K562 (cell line): ENCODE results near the gene TNFRSF13B. TPM values are rescaled to one million over a fixed set of nuclear protein-coding genes. Genes with fewer than 3 reads are reported as not detected.
"Not testable (repeated sequence)": the region's sequence is repeated elsewhere in the genome, so short reads cannot be mapped to it uniquely, and the experiment has no call there.

Experiments
- ATAC-seq: fragments of 200-7000 bp; cut with Tn5 transposase; 3 replicates; pipeline ENCODE4 v1.9.1; 2020; ENCODE audit warnings: moderate library complexity
- BruUV-seq: library from RNA; stranded (reverse); fragments of 400-500 nt; replicated peaks from 2 replicates; lab custom pipeline; 2021; lab: Mats Ljungman, UMichigan
- CTCF ChIA-PET: fragments of 300-600 bp; formaldehyde crosslinking; extraction: SDS; loops from one replicate; lab custom pipeline; 2021; ENCODE audit warnings: low intra/inter-chr PET ratio; lab: Yijun Ruan, JAX
- POLR2A ChIA-PET: fragments of 300-600, 350-650 bp; sonication (Branson Sonifier 250); formaldehyde crosslinking; extraction: SDS; loops from one replicate; lab custom pipeline; 2021; ENCODE audit warnings: antibody characterized with exemption, inconsistent platforms; lab: Yijun Ruan, JAX
- DNase-seq, 4 experiments: peaks; one replicate each; pipeline versions ENCODE4 v3.0.0 to v3.0.0-alpha.2; 2011 to 2018; ENCODE audit warnings: low spot score in 3 of 4, mixed read lengths in 3 of 4; ENCODE audit errors: extremely low read depth in 1 of 4
- FAIRE-seq: peaks from 2 replicates; lab custom pipeline; 2011; peaks lifted over from hg19 to GRCh38; lab: Jason Lieb, UNC
- H2AFZ ChIP-seq: 2 replicates; pipeline ENCODE4 v1.6.0; 2011; ENCODE audit warnings: low read depth, low read length, control low read depth, inconsistent platforms
- H3K27ac ChIP-seq: fragments of 200-600 bp; 3 replicates; pipeline ENCODE4 v1.8.0; 2011; ENCODE audit warnings: low read depth, mild to moderate bottlenecking, control low read depth, inconsistent platforms, low read length, moderate library complexity, mixed read lengths; ENCODE audit errors: extremely low read depth
- H3K27me3 ChIP-seq, 2 experiments: fragments of 300-600 bp in 1 of 2; 2 replicates in 1 of 2; 3 replicates in 1 of 2; pipeline versions ENCODE4 v1.6.0 to v1.8.0; 2011; ENCODE audit warnings: inconsistent platforms in 2 of 2, low read length in 2 of 2, mild to moderate bottlenecking in 1 of 2, mixed read lengths in 1 of 2, moderate library complexity in 1 of 2; ENCODE audit not compliant: control insufficient read depth in 2 of 2, insufficient read depth in 2 of 2
- H3K36me3 ChIP-seq: fragments of 300-600 bp; 3 replicates; pipeline ENCODE4 v1.8.0; 2011; ENCODE audit warnings: mild to moderate bottlenecking, low read length, inconsistent platforms; ENCODE audit not compliant: control insufficient read depth, insufficient read depth
- H3K4me1 ChIP-seq, 2 experiments: fragments of 200-600 bp in 1 of 2; replicated peaks in 1 of 2; 2 replicates in 1 of 2; 3 replicates in 1 of 2; pipeline versions ENCODE4 v1.5.1 to v1.8.0; 2011; ENCODE audit warnings: inconsistent platforms in 2 of 2, low read length in 2 of 2, mild to moderate bottlenecking in 1 of 2, mixed read lengths in 1 of 2, moderate library complexity in 1 of 2; ENCODE audit not compliant: control insufficient read depth in 2 of 2, insufficient read depth in 2 of 2
- H3K4me2 ChIP-seq: 2 replicates; pipeline ENCODE4 v1.6.1; 2011; ENCODE audit warnings: low read length, control low read depth, inconsistent platforms, mixed read lengths; ENCODE audit not compliant: insufficient read depth
- H3K4me3 ChIP-seq: fragments of 200-600 bp; sonication (generic), shearing (Covaris generic); 2 replicates; pipeline ENCODE4 v1.5.1; 2016; ENCODE audit warnings: control low read depth, inconsistent platforms
- H3K79me2 ChIP-seq: fragments of 200-600 bp; 3 replicates; pipeline ENCODE4 v1.8.0; 2011; ENCODE audit warnings: low read length, inconsistent platforms; ENCODE audit not compliant: control insufficient read depth, insufficient read depth
- H3K9ac ChIP-seq, 2 experiments: 2 replicates each; pipeline versions ENCODE4 v1.6.0 to v1.6.1; 2011; ENCODE audit warnings: low read depth in 2 of 2, low read length in 2 of 2, control low read depth in 1 of 2, inconsistent platforms in 1 of 2, mild to moderate bottlenecking in 1 of 2, mixed read lengths in 1 of 2; ENCODE audit not compliant: insufficient read depth in 1 of 2
- H3K9me1 ChIP-seq: one replicate; pipeline ENCODE4 v1.6.0; 2011; ENCODE audit warnings: inconsistent platforms, mild to moderate bottlenecking, low read length, moderate library complexity; ENCODE audit not compliant: control insufficient read depth, insufficient read depth
- H3K9me3 ChIP-seq: replicated peaks from 2 replicates; pipeline ENCODE4 v1.5.1; 2011; ENCODE audit warnings: low read depth, low read length, inconsistent platforms; ENCODE audit not compliant: control insufficient read depth, insufficient read depth
- H4K20me1 ChIP-seq: replicated peaks from 2 replicates; pipeline ENCODE4 v1.6.1; 2011; ENCODE audit warnings: low read length, inconsistent platforms, mixed read lengths; ENCODE audit not compliant: control insufficient read depth, insufficient read depth
- whole genome bisulfite sequencing: fragments of 100-300 bp; shearing (Covaris generic); methylation state at CpG from one replicate; pipeline ENCODE4 v1.1.6; 2016; ENCODE audit warnings: low coverage, mixed read lengths; ENCODE audit not compliant: insufficient coverage; ENCODE audit errors: missing lambda C conversion rate; 5-methylcytosine and 5-hydroxymethylcytosine counted together
- in situ Hi-C: fragments of 300-500 bp; cut with MboI; formaldehyde crosslinking; loops from 4 replicates; pipeline ENCODE4 v1.15.0; 2018; ENCODE audit warnings: inconsistent platforms, mixed read lengths
- intact Hi-C: fragments of 100-400 bp; cut with micrococcal nuclease; formaldehyde crosslinking; loops from 2 replicates; pipeline ENCODE4 v1.14.2; 2022
- polyA plus RNA-seq, 8 experiments: library from polyadenylated mRNA; depleted of rRNA in 4 of 8; stranded (reverse) in 5 of 8; unstranded in 3 of 8; fragments of >200 nt; fragmentation: Nextera tagmentation in 2 of 8; fragmentation: Illumina TruSeq in 1 of 8; extraction: Ambion mirVana in 2 of 8; extraction: Trizol in 1 of 8; gene quantifications; 2 replicates each; pipeline versions ENCODE4 v1.2.1 to v1.2.3, GENCODE V29; 2011 to 2014; ENCODE audit warnings: inconsistent platforms in 1 of 8, missing spikeins in 1 of 8
- total RNA-seq, 7 experiments: library from RNA; depleted of rRNA in 6 of 7; stranded (reverse); fragments of >200 nt in 6 of 7; fragmentation: Illumina TruSeq in 2 of 7; extraction: Trizol in 2 of 7; gene quantifications; 2 replicates each; pipeline versions ENCODE4 v1.2.1 to v1.2.3, GENCODE V29; 2011 to 2021; ENCODE audit warnings: low replicate concordance in 1 of 7

The TNFRSF13B gene
- total and polyA plus RNA-seq, 9 of the 15 experiments (the other 6 are each of a cell fraction or from before 2014, with no cell fraction given): not detected

GRCh38 chr17:16896235-16896634 is 75.7 kb downstream of the TNFRSF13B start:
- intact Hi-C loops, H3K4me1 ChIP-seq, H3K36me3 ChIP-seq, H3K9ac ChIP-seq, H3K9me3 ChIP-seq, H3K4me3 ChIP-seq, H2AFZ ChIP-seq, CTCF ChIA-PET, H3K27me3 ChIP-seq, in situ Hi-C loops, H4K20me1 ChIP-seq, H3K9me1 ChIP-seq, POLR2A ChIA-PET, FAIRE-seq, ATAC-seq, BruUV-seq, H3K4me2 ChIP-seq, H3K27ac ChIP-seq, H3K79me2 ChIP-seq, DNase-seq: not testable (repeated sequence)
- WGBS: 0% methylated on average over 8 of the region's 8 CpGs

GRCh38 chr17:16893527-16893926 is 78.4 kb downstream of the TNFRSF13B start:
- H3K4me3 ChIP-seq, POLR2A ChIA-PET, H3K36me3 ChIP-seq, BruUV-seq, ATAC-seq, intact Hi-C loops, CTCF ChIA-PET, in situ Hi-C loops, H4K20me1 ChIP-seq, H3K27me3 ChIP-seq, H3K9me1 ChIP-seq, H2AFZ ChIP-seq, H3K27ac ChIP-seq, FAIRE-seq, H3K4me2 ChIP-seq, DNase-seq, H3K9me3 ChIP-seq, H3K79me2 ChIP-seq, H3K9ac ChIP-seq, H3K4me1 ChIP-seq: not testable (repeated sequence)
- 50% methylated on average over 13 of the region's 19 CpGs for WGBS
